Endothelial cell of umbilical vein (primary cell): Measurements from ENCODE around the gene C4A. TPM values are rescaled to one million over a fixed set of nuclear protein-coding genes. Genes with fewer than 3 reads are reported as not detected.

Source experiments
- BruUV-seq: library from RNA; stranded (reverse); fragments of 400-500 nt; replicated peaks from 2 replicates; lab custom pipeline; 2021; lab: Mats Ljungman, UMichigan
- CTCF ChIA-PET: fragments of 300-600, 350-600 bp; sonication (Branson Sonifier 250); formaldehyde crosslinking; loops from one replicate; lab custom pipeline; 2021; ENCODE audit warnings: antibody characterized with exemption, inconsistent platforms; lab: Charles Lee
- POLR2A ChIA-PET: fragments of 300-600, 350-600 bp; sonication (Branson Sonifier 250); formaldehyde crosslinking; loops from one replicate; lab custom pipeline; 2021; ENCODE audit warnings: antibody characterized with exemption, inconsistent platforms; lab: Charles Lee
- DNase-seq: peaks from one replicate; pipeline ENCODE4 v3.0.0-alpha.2; 2011; ENCODE audit warnings: low read depth, low spot score
- FAIRE-seq: peaks from 2 replicates; lab custom pipeline; 2011; peaks lifted over from hg19 to GRCh38; lab: Jason Lieb, UNC
- H2AFZ ChIP-seq: 2 replicates; pipeline ENCODE4 v1.6.0; 2012; ENCODE audit warnings: low read depth, low read length, control low read depth, inconsistent platforms
- H3K27ac ChIP-seq: 2 replicates; pipeline ENCODE4 v1.5.1; 2011; ENCODE audit warnings: low read depth, mild to moderate bottlenecking, control low read depth, low read length, moderate library complexity; ENCODE audit not compliant: insufficient read depth
- H3K27me3 ChIP-seq, 2 experiments: 2 replicates each; pipeline versions ENCODE4 v1.6.0 to v1.6.1; 2011; ENCODE audit warnings: low read length in 2 of 2, mixed read lengths in 1 of 2; ENCODE audit not compliant: control insufficient read depth in 2 of 2, insufficient read depth in 2 of 2
- H3K36me3 ChIP-seq, 2 experiments: 2 replicates in 1 of 2; 3 replicates in 1 of 2; pipeline ENCODE4 v1.5.1; 2011; ENCODE audit warnings: low read length in 2 of 2, mild to moderate bottlenecking in 1 of 2, moderate library complexity in 1 of 2; ENCODE audit not compliant: control insufficient read depth in 2 of 2, insufficient read depth in 2 of 2; ENCODE audit errors: extremely low read depth in 1 of 2
- H3K4me1 ChIP-seq: 3 replicates; pipeline ENCODE4 v1.5.1; 2011; ENCODE audit warnings: mild to moderate bottlenecking, low read length; ENCODE audit not compliant: control insufficient read depth, insufficient read depth; ENCODE audit errors: extremely low read depth
- H3K4me2 ChIP-seq: 2 replicates; pipeline ENCODE4 v1.6.1; 2011; ENCODE audit warnings: low read length, control low read depth, mixed read lengths; ENCODE audit not compliant: insufficient read depth
- H3K4me3 ChIP-seq, 3 experiments: fragments of 200-600 bp in 1 of 3; sonication (generic), shearing (Covaris generic) in 1 of 3; replicated peaks in 1 of 3; 2 replicates each; pipeline ENCODE4 v1.5.1; 2011 to 2016; ENCODE audit warnings: control low read depth in 3 of 3, low read length in 3 of 3, mild to moderate bottlenecking in 2 of 3, inconsistent platforms in 1 of 3, low read depth in 1 of 3, moderate library complexity in 1 of 3; ENCODE audit not compliant: insufficient read depth in 1 of 3
- H3K79me2 ChIP-seq: 2 replicates; pipeline ENCODE4 v1.6.0; 2012; ENCODE audit warnings: low read length, inconsistent platforms; ENCODE audit not compliant: control insufficient read depth, insufficient read depth
- H3K9ac ChIP-seq: replicated peaks from 2 replicates; pipeline ENCODE3; 2011; ENCODE audit warnings: low read length, control low read depth; ENCODE audit not compliant: insufficient read depth; ENCODE audit errors: extremely low read depth
- H3K9me1 ChIP-seq: replicated peaks from 3 replicates; pipeline ENCODE4 v1.6.0; 2011; ENCODE audit warnings: mild to moderate bottlenecking, low read length; ENCODE audit not compliant: control insufficient read depth, insufficient read depth; ENCODE audit errors: extremely low read depth
- H3K9me3 ChIP-seq: replicated peaks from 2 replicates; pipeline ENCODE4 v1.5.1; 2012; ENCODE audit warnings: low read length, inconsistent platforms; ENCODE audit not compliant: control insufficient read depth, insufficient read depth
- H4K20me1 ChIP-seq: replicated peaks from 2 replicates; pipeline ENCODE3; 2011; ENCODE audit warnings: mild to moderate bottlenecking, low read length; ENCODE audit not compliant: control insufficient read depth, insufficient read depth; ENCODE audit errors: extremely low read depth
- EZH2 ChIP-seq: IDR thresholded peaks from 2 replicates; pipeline ENCODE4 v1.6.1; 2012; ENCODE audit warnings: borderline replicate concordance, low read depth, mild to moderate bottlenecking, moderate library complexity, low read length, inconsistent platforms; ENCODE audit not compliant: severe bottlenecking
- FOS ChIP-seq: IDR thresholded peaks from 2 replicates; pipeline ENCODE4 v1.6.1; 2011; ENCODE audit warnings: mild to moderate bottlenecking, low read length, moderate library complexity, borderline replicate concordance; ENCODE audit not compliant: insufficient read depth
- GATA2 ChIP-seq: IDR thresholded peaks from 2 replicates; pipeline ENCODE4 v1.7.0; 2011; ENCODE audit warnings: low read depth, mild to moderate bottlenecking, moderate library complexity, mixed read lengths, low read length; ENCODE audit not compliant: insufficient read length, insufficient read depth
- JUN ChIP-seq: IDR thresholded peaks from 2 replicates; pipeline ENCODE4 v1.6.1; 2011; ENCODE audit warnings: borderline replicate concordance, low read depth; ENCODE audit not compliant: insufficient read length, insufficient read depth
- MAX ChIP-seq: IDR thresholded peaks from 2 replicates; pipeline ENCODE4 v1.6.1; 2011; ENCODE audit not compliant: insufficient read depth, insufficient read length
- MYC ChIP-seq: IDR thresholded peaks from one replicate; pipeline ENCODE4 v1.6.1; 2011; ENCODE audit warnings: mild to moderate bottlenecking, low read depth, low read length
- POLR2A ChIP-seq: IDR thresholded peaks from 2 replicates; pipeline ENCODE4 v1.6.1; 2012; ENCODE audit warnings: low read depth, mild to moderate bottlenecking, control low read depth, low read length
- POLR2AphosphoS5 ChIP-seq: IDR thresholded peaks from 2 replicates; pipeline ENCODE4 v1.6.1; 2012; ENCODE audit warnings: low read depth, mild to moderate bottlenecking, control low read depth, low read length, moderate library complexity; ENCODE audit not compliant: insufficient read depth
- dilution Hi-C: fragments of 300-500 bp; cut with MboI; formaldehyde crosslinking; loops from one replicate; pipeline ENCODE4 v1.15.0; 2019; ENCODE audit warnings: low sequenced_read_pairs; ENCODE audit not compliant: extremely low pct_ligation_motif_present
- intact Hi-C: fragments of 100-400 bp; cut with micrococcal nuclease; formaldehyde crosslinking; loops from one replicate; pipeline ENCODE4 v1.10.0; 2022
- polyA plus RNA-seq, 4 experiments: library from polyadenylated mRNA; depleted of rRNA in 3 of 4; stranded (reverse) in 3 of 4; unstranded in 1 of 4; fragments of >200 nt; gene quantifications; 2 replicates each; pipeline versions ENCODE4 v1.2.1 to v1.2.3, GENCODE V29; 2011 to 2012; ENCODE audit warnings: missing spikeins in 1 of 4
- total RNA-seq: library from RNA; stranded (reverse); gene quantifications from 2 replicates; pipeline ENCODE4 v1.2.3, GENCODE V29; 2021
- TF ChIP-seq, protein P1 (sequence below), 2 donors: IDR thresholded peaks; 1 replicate in 1 of 2; 2 replicates in 1 of 2; pipeline ENCODE4 v1.5.1; 2011; ENCODE audit warnings: low read length in 2 of 2, mild to moderate bottlenecking in 2 of 2, moderate library complexity in 2 of 2, control low read depth in 1 of 2, inconsistent platforms in 1 of 2, low read depth in 1 of 2; ENCODE audit not compliant: insufficient read depth in 1 of 2; ENCODE audit errors: extremely low read depth in 1 of 2

The C4A gene
- total and polyA plus RNA-seq, 2 donors (not counting 3 experiments of a cell fraction or from before 2014, with no cell fraction given), result 5.2 to 5.7 TPM

GRCh38 chr6:31978831-31979230, 3.0 kb upstream of the C4A start:
- no peaks in the 10 kb centered on the region for H3K9me3 ChIP-seq
- H3K4me2 ChIP-seq, result no peak overlapping the region
- no peaks in the 10 kb centered on the region for H3K9me1 ChIP-seq
- no peaks in the 10 kb centered on the region for H3K27me3 ChIP-seq
- H3K9ac ChIP-seq, result no peak overlapping the region
- no peak for FAIRE-seq
- H3K27ac ChIP-seq, result no peak overlapping the region
- intact Hi-C loops, result no loop called here
- no peak overlapping the region for H3K4me3 ChIP-seq
- no TSS peak for BruUV-seq
- TF ChIP-seq, protein P1, sequence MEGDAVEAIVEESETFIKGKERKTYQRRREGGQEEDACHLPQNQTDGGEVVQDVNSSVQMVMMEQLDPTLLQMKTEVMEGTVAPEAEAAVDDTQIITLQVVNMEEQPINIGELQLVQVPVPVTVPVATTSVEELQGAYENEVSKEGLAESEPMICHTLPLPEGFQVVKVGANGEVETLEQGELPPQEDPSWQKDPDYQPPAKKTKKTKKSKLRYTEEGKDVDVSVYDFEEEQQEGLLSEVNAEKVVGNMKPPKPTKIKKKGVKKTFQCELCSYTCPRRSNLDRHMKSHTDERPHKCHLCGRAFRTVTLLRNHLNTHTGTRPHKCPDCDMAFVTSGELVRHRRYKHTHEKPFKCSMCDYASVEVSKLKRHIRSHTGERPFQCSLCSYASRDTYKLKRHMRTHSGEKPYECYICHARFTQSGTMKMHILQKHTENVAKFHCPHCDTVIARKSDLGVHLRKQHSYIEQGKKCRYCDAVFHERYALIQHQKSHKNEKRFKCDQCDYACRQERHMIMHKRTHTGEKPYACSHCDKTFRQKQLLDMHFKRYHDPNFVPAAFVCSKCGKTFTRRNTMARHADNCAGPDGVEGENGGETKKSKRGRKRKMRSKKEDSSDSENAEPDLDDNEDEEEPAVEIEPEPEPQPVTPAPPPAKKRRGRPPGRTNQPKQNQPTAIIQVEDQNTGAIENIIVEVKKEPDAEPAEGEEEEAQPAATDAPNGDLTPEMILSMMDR (IDR thresholded peaks at IDR 0.05; ENCODE audit: extremely low read depth in 1 of 2, insufficient read depth in 1 of 2, low read depth in 1 of 2, low read length in 2 of 2), result no peak
- TF ChIP-seq MYC (no peak), FOS (no peak), MAX (no peak), GATA2 (no peak), POLR2A (no peak), POLR2AphosphoS5 (no peak), EZH2 (no peak), JUN (no peak)
- no peak overlapping the region for H2AFZ ChIP-seq
- H4K20me1 ChIP-seq, result no peaks in the 10 kb centered on the region
- no peak for DNase-seq
- ChIA-PET POLR2A (no interaction called here), CTCF (interaction anchor here (2.4 kb wide), 1 partner anchor 26 kb away, joined by 9 read pairs; no protein-coding TSS in a partner anchor)
- H3K79me2 ChIP-seq, result no peaks in the 10 kb centered on the region
- H3K4me1 ChIP-seq, result no peaks in the 10 kb centered on the region
- H3K36me3 ChIP-seq, result peaks cover 0 to 10% of the 10 kb centered on the region in 2 experiments
- dilution Hi-C loops, result no loop called here
